PC-9 (cell line): ENCODE results near the gene TMEM222.

Source experiments
- EZH2 ChIP-seq: fragments of 200-600 bp; sonication (generic); IDR thresholded peaks from 2 replicates; pipeline ENCODE4 v1.8.0; 2017; ENCODE audit warnings: antibody characterized with exemption, low read depth
- TF ChIP-seq, protein P1 (sequence below): fragments of 200-600 bp; sonication (generic); conservative IDR thresholded peaks from 2 replicates; pipeline ENCODE4 v1.6.1; 2017; ENCODE audit warnings: mixed run types, antibody characterized with exemption, mild to moderate bottlenecking, moderate library complexity

DNA sequence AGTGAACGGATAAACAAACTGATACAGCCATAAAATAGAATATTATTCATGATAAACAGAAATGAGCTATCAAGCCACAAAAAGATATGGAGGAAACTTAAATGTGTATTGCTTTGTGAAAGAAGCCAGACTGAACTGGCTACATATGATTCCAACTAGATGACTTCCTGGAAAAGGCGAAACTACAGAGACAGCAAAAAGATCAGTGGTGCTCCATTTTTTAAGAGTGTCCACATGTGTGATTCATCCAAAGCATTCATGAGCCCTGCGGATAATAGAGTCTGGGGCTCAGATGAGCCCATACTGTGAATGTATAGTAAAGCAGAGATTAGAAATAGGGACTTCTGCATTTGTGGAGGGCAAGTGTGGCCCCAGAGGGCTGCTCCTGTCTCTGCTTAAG, 7.8 kb upstream of the TMEM222 start:
- TF ChIP-seq, protein P1, sequence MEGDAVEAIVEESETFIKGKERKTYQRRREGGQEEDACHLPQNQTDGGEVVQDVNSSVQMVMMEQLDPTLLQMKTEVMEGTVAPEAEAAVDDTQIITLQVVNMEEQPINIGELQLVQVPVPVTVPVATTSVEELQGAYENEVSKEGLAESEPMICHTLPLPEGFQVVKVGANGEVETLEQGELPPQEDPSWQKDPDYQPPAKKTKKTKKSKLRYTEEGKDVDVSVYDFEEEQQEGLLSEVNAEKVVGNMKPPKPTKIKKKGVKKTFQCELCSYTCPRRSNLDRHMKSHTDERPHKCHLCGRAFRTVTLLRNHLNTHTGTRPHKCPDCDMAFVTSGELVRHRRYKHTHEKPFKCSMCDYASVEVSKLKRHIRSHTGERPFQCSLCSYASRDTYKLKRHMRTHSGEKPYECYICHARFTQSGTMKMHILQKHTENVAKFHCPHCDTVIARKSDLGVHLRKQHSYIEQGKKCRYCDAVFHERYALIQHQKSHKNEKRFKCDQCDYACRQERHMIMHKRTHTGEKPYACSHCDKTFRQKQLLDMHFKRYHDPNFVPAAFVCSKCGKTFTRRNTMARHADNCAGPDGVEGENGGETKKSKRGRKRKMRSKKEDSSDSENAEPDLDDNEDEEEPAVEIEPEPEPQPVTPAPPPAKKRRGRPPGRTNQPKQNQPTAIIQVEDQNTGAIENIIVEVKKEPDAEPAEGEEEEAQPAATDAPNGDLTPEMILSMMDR, result no peak
- TF ChIP-seq EZH2, result no peak
